SK-N-SH treated with all-trans-retinoic acid at 6 μM for 48 hours (cell line): ENCODE data around the gene FAM78B.

Source experiments
- OSR1 ChIP-seq: fragments of 250-450 bp; sonication (Bioruptor Pico); IDR thresholded peaks from 2 replicates; pipeline ENCODE4 v1.8.0; 2022; ENCODE audit warnings: moderate library complexity, mild to moderate bottlenecking, inconsistent platforms
- TOX ChIP-seq: fragments of 250-450 bp; sonication (Bioruptor Pico); IDR thresholded peaks from 2 replicates; pipeline ENCODE4 v1.8.0; 2021; ENCODE audit warnings: mild to moderate bottlenecking, moderate library complexity, borderline replicate concordance
- ZFP3 ChIP-seq: fragments of 250-450 bp; sonication (Bioruptor Pico); IDR thresholded peaks from 2 replicates; pipeline ENCODE4 v1.5.0; 2020; ENCODE audit warnings: mild to moderate bottlenecking, moderate library complexity
- TF ChIP-seq, protein P1 (sequence below): fragments of 250-450 bp; sonication (Bioruptor Pico); IDR thresholded peaks from 2 replicates; pipeline ENCODE4 v1.5.1; 2020; ENCODE audit warnings: low read depth, mild to moderate bottlenecking, moderate library complexity

DNA sequence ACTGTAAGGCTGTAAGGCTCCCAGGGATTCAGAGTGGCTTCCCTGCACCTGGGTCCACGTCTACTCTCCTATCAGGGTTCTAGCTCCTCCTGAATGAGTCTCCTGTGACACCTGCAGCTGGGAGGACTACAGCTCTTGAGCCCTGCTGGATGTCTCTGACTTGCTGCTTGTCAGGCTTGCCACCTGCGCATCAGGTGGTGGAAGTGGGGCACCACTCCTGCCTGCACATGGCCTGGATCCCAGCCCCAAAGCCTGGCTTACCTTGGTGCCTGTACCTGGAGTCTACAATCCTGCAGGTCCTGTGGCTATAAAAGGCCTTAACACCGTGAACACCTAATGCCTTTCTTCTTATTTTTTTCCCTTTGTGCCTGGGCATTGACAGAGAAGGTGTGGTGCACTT lies 82.2 kb downstream of the FAM78B start:
- TF ChIP-seq ZFP3 (CRISPR knock-in tag), result no peak
- TF ChIP-seq OSR1 (CRISPR knock-in tag), result no peak
- TF ChIP-seq TOX (CRISPR knock-in tag), result no peak
- TF ChIP-seq, protein P1, sequence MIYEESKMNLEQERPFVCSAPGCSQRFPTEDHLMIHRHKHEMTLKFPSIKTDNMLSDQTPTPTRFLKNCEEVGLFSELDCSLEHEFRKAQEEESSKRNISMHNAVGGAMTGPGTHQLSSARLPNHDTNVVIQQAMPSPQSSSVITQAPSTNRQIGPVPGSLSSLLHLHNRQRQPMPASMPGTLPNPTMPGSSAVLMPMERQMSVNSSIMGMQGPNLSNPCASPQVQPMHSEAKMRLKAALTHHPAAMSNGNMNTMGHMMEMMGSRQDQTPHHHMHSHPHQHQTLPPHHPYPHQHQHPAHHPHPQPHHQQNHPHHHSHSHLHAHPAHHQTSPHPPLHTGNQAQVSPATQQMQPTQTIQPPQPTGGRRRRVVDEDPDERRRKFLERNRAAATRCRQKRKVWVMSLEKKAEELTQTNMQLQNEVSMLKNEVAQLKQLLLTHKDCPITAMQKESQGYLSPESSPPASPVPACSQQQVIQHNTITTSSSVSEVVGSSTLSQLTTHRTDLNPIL (CRISPR knock-in tag), result no peak
